Esophagus (tissue), 2 donors: Measurements from ENCODE around the gene UNC13B. TPM values are rescaled to one million over a fixed set of nuclear protein-coding genes. Genes with fewer than 3 reads are reported as not detected.

Experiments
- H3K27ac ChIP-seq, 2 donors: one replicate each; pipeline ENCODE4 v1.5.1; 2013; ENCODE audit warnings: low read depth in 2 of 2, mild to moderate bottlenecking in 2 of 2, inconsistent platforms in 1 of 2, low read length in 1 of 2, moderate library complexity in 1 of 2
- H3K27me3 ChIP-seq, 2 donors: one replicate each; pipeline ENCODE4 v1.6.1; 2013; ENCODE audit warnings: low read length in 2 of 2, control low read depth in 1 of 2, mild to moderate bottlenecking in 1 of 2; ENCODE audit not compliant: insufficient read depth in 2 of 2, control insufficient read depth in 1 of 2
- H3K36me3 ChIP-seq, 2 donors: one replicate each; pipeline ENCODE4 v1.6.1; 2013; ENCODE audit warnings: low read length in 1 of 2; ENCODE audit not compliant: control insufficient read depth in 2 of 2, insufficient read depth in 2 of 2
- H3K4me1 ChIP-seq, 2 donors: one replicate each; pipeline ENCODE4 v1.6.1; 2013; ENCODE audit warnings: low read length in 1 of 2; ENCODE audit not compliant: control insufficient read depth in 2 of 2, insufficient read depth in 2 of 2
- H3K4me3 ChIP-seq, 2 donors: one replicate each; pipeline ENCODE4 v1.5.1; 2013; ENCODE audit warnings: low read length in 2 of 2, mild to moderate bottlenecking in 2 of 2, low read depth in 1 of 2, moderate library complexity in 1 of 2
- H3K9me3 ChIP-seq, 2 donors: one replicate each; pipeline ENCODE4 v1.6.1; 2013; ENCODE audit warnings: mild to moderate bottlenecking in 2 of 2, low read depth in 1 of 2, low read length in 1 of 2, moderate library complexity in 1 of 2; ENCODE audit not compliant: control insufficient read depth in 2 of 2, insufficient read depth in 1 of 2
- WGBS, 2 donors: extraction: QIAGEN DNeasy Blood & Tissue Kit; methylation state at CpG; one replicate each; pipeline ENCODE4 v1.1.7; 2013; 5-methylcytosine and 5-hydroxymethylcytosine counted together
- polyA plus RNA-seq, 2 donors: library from polyadenylated mRNA; stranded (reverse); fragments of 200-250 nt; gene quantifications; one replicate each; pipeline ENCODE4 v1.2.3, GENCODE V29; 2013
- donor health status: healthy with polysubstance abuse.
- donor health status: Bipolar disorder and iron deficiency.

Gene UNC13B
- polyA plus RNA-seq, 2 donors = 11.3 to 15.6 TPM

GRCh38 chr9:35416098-35416427 lies 254.3 kb downstream of the UNC13B start:
- no peaks in the 10 kb centered on the region for H3K9me3 ChIP-seq

DNA sequence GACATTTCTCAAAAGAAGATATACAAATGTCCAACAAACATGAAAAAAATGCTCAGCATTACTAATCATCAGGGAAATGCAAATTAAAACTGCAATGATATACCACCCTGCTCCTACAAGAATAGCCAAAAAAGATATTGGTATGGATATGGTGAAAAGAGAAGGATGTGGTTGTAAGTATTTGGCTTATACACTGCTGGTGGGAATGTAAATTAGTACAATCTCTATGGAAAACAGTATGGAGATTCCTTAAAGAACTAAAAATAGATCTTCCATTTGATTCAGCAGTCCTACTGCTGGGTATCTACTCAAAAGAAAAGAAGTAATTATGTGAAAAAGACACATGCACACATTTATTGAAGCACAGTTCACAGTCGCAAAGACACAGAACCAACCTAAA lies 260.5 kb downstream of the UNC13B start:
- Histone ChIP-seq H3K27ac (no peak overlapping the region), H3K4me1 (no peaks in the 10 kb centered on the region), H3K36me3 (no peaks in the 10 kb centered on the region), H3K4me3 (no peak overlapping the region), H3K9me3 (no peaks in the 10 kb centered on the region), H3K27me3 (no peaks in the 10 kb centered on the region)
- 95 to 98% methylated on average over 1 of the region's 1 CpG for WGBS, 2 donors

More at GRCh38 chr9:35416098-35416427, 254.3 kb downstream of the UNC13B start:
- 75 to 79% methylated on average over 2 of the region's 2 CpGs for WGBS, 2 donors
- no peaks in the 10 kb centered on the region for H3K4me1 ChIP-seq
- no peak overlapping the region for H3K4me3 ChIP-seq
- H3K27ac ChIP-seq = no peak overlapping the region
- no peaks in the 10 kb centered on the region for H3K27me3 ChIP-seq
- H3K36me3 ChIP-seq = no peaks in the 10 kb centered on the region

DNA sequence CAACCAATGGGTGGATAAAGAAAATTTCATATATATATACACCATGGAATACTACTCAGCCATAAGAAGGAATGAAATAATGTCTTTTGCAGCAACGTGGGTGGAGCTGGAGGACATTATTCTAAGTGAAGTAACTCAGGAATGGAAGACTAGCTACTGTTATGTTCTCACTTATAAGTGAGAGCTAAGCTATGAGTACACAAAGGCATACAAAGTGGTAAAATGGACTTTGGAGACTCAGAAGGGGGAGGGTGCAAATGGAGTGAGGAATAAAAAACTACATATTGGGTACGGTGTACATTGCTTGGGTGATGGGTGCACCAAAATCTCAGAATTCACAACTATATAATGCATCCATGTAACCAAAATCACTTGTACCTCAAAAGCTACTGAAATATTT lies 260.9 kb downstream of the UNC13B start:
- H3K27ac ChIP-seq = no peak overlapping the region
- no peaks in the 10 kb centered on the region for H3K4me1 ChIP-seq
- no peaks in the 10 kb centered on the region for H3K9me3 ChIP-seq
- 74 to 78% methylated on average over 2 of the region's 2 CpGs for WGBS, 2 donors
- H3K4me3 ChIP-seq = no peak overlapping the region
- H3K36me3 ChIP-seq = no peaks in the 10 kb centered on the region
- no peaks in the 10 kb centered on the region for H3K27me3 ChIP-seq

GRCh38 chr9:35423499-35423898 lies 261.7 kb downstream of the UNC13B start:
- Histone ChIP-seq H3K4me1 (no peaks in the 10 kb centered on the region), H3K27me3 (no peaks in the 10 kb centered on the region), H3K4me3 (no peak overlapping the region), H3K36me3 (no peaks in the 10 kb centered on the region), H3K9me3 (no peaks in the 10 kb centered on the region), H3K27ac (no peak overlapping the region)
- 66 to 90% methylated on average over 2 of the region's 2 CpGs for WGBS, 2 donors

DNA sequence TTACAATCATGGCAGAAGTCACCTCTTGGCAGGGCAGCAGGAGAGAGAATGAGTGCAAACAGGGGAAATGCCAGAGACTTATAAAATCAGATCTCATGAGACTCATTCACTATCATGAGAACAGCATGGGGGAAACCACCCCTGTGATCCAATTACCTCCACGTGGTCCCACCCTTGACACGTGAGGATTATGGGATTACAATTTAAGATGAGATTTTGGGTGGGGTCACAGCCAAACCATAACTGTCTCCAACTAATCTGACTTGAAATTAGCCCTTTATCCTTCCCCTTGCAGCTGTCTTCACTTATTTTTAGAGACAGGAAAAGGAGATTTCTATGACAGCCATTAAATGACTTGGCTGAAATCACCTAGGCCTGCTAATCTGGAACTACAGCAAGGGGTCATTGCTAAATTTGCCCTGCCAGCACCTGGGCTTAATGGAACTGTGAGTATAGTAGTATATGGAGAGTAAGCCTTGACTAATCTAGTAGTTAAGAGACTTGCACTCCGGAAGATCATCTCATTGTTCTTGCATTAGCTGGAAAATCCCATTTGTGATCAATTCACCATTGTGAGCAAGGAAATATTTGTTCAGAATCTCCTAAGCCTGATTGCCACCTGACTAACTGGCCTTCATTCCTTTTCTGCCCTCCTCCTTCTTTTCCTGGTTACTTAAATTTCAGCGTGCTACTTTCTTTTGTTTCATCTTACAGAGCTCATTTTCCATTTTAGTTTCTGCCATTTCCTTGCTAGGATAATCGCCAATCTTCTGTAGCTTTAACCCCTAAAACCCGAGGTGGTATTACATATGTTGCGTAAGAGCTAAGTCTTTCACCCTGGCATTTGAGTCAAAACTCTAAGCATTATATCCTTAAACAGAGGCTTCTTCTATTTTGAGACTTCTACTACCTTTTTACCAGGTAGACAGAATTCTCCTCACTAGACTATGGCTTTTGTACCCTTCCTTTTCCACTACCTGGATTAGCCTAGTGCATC lies 262.8 kb downstream of the UNC13B start:
- Histone ChIP-seq H3K27me3 (no peaks in the 10 kb centered on the region), H3K36me3 (no peaks in the 10 kb centered on the region), H3K27ac (no peak overlapping the region), H3K9me3 (no peaks in the 10 kb centered on the region), H3K4me1 (no peaks in the 10 kb centered on the region), H3K4me3 (no peak overlapping the region)
- WGBS, 2 donors = 67 to 68% methylated on average over 7 of the region's 7 CpGs

DNA sequence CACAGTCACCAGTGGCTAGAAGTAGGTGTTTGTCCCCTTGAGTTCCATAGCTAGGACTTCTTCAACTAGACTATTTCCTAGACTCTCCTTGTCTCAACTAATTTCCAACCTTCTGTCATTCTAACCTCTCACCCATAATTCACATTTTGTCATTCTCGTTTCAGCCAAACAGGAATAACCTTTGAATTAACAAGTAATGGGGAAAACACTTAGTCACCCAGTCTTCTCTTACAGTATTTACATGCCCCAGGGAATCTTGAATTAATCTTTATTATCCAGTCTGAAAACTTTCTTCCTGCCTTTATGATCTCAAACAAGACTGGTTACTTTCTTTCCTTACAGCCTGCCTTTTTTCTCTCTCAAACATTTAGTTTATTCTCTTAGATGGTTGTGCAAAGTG lies 264.8 kb downstream of the UNC13B start:
- Histone ChIP-seq H3K36me3 (no peaks in the 10 kb centered on the region), H3K4me3 (no peak overlapping the region), H3K9me3 (no peaks in the 10 kb centered on the region), H3K27me3 (no peaks in the 10 kb centered on the region), H3K27ac (no peak overlapping the region), H3K4me1 (no peaks in the 10 kb centered on the region)
- 33 to 38% methylated on average over 1 of the region's 1 CpG for WGBS, 2 donors

GRCh38 chr9:35431467-35431866 lies 269.7 kb downstream of the UNC13B start:
- Histone ChIP-seq H3K9me3 (no peaks in the 10 kb centered on the region), H3K27me3 (no peaks in the 10 kb centered on the region), H3K36me3 (no peaks in the 10 kb centered on the region), H3K4me1 (no peaks in the 10 kb centered on the region), H3K4me3 (no peak overlapping the region), H3K27ac (no peak overlapping the region)
- 90 to 92% methylated on average over 1 of the region's 1 CpG for WGBS, 2 donors

- H3K36me3 ChIP-seq = no peaks in the 10 kb centered on the region
- 79% methylated on average over 2 of the region's 2 CpGs for WGBS, 2 donors
- no peaks in the 10 kb centered on the region for H3K9me3 ChIP-seq
- H3K4me3 ChIP-seq = no peak overlapping the region
- H3K4me1 ChIP-seq = no peaks in the 10 kb centered on the region
- no peaks in the 10 kb centered on the region for H3K27me3 ChIP-seq
- no peak overlapping the region for H3K27ac ChIP-seq
These were observed 270.3 kb downstream of the UNC13B start for GRCh38 chr9:35432076-35432475.

- no peak overlapping the region for H3K4me3 ChIP-seq
- no peaks in the 10 kb centered on the region for H3K27me3 ChIP-seq
- 63 to 78% methylated on average over 1 of the region's 1 CpG for WGBS, 2 donors
- no peaks in the 10 kb centered on the region for H3K4me1 ChIP-seq
- no peaks in the 10 kb centered on the region for H3K36me3 ChIP-seq
- no peaks in the 10 kb centered on the region for H3K9me3 ChIP-seq
- no peak overlapping the region for H3K27ac ChIP-seq
These were observed 275.1 kb downstream of the UNC13B start for GRCh38 chr9:35436933-35437332.

- 91 to 92% methylated on average over 3 of the region's 3 CpGs for WGBS, 2 donors
These were observed 284.2 kb downstream of the UNC13B start for GRCh38 chr9:35446012-35446411.

More at GRCh38 chr9:35446012-35446411, 284.2 kb downstream of the UNC13B start:
- Histone ChIP-seq H3K4me1 (no peaks in the 10 kb centered on the region), H3K27ac (no peak overlapping the region), H3K9me3 (no peaks in the 10 kb centered on the region), H3K4me3 (no peak overlapping the region), H3K27me3 (no peaks in the 10 kb centered on the region), H3K36me3 (no peaks in the 10 kb centered on the region)
